H1 (cell line): ENCODE measurements around the gene ANO9. TPM values are rescaled to one million over a fixed set of nuclear protein-coding genes. Genes with fewer than 3 reads are reported as not detected.

Source experiments
- ASH2L ChIP-seq: fragments of 200-600, 300-600 bp; sonication (generic); IDR thresholded peaks from one replicate; pipeline ENCODE4 v1.7.1; 2017; ENCODE audit warnings: low read length
- ATF2 ChIP-seq: IDR thresholded peaks from 2 replicates; pipeline ENCODE4 v1.6.1; 2012; ENCODE audit warnings: low read length, inconsistent platforms
- BACH1 ChIP-seq: IDR thresholded peaks from 2 replicates; pipeline ENCODE4 v1.6.1; 2012; ENCODE audit warnings: low read length, improper control_type of control experiment
- BRCA1 ChIP-seq: IDR thresholded peaks from 2 replicates; pipeline ENCODE4 v1.6.1; 2012; ENCODE audit warnings: low read depth, low read length, improper control_type of control experiment
- CBX5 ChIP-seq: fragments of 300-800, 300-1000 bp; sonication (generic); IDR thresholded peaks from 2 replicates; pipeline ENCODE4 v1.7.1; 2016; ENCODE audit warnings: antibody characterized with exemption, low read length, low read depth
- CHD1 ChIP-seq: IDR thresholded peaks from 2 replicates; pipeline ENCODE4 v1.6.1; 2012; ENCODE audit warnings: low read depth, low read length, improper control_type of control experiment
- CHD2 ChIP-seq: IDR thresholded peaks from 2 replicates; pipeline ENCODE4 v1.6.1; 2012; ENCODE audit warnings: low read length, improper control_type of control experiment
- CREB1 ChIP-seq: IDR thresholded peaks from 2 replicates; pipeline ENCODE4 v1.6.1; 2012; ENCODE audit warnings: inconsistent platforms
- EP300 ChIP-seq, 2 experiments: IDR thresholded peaks; 1 replicate in 1 of 2; 2 replicates in 1 of 2; pipeline ENCODE4 v1.6.1; 2011 to 2012; ENCODE audit warnings: low read depth in 2 of 2, low read length in 2 of 2, mild to moderate bottlenecking in 2 of 2, borderline replicate concordance in 1 of 2, inconsistent platforms in 1 of 2, moderate library complexity in 1 of 2
- GABPA ChIP-seq: IDR thresholded peaks from 2 replicates; pipeline ENCODE4 v1.6.1; 2011; ENCODE audit warnings: mild to moderate bottlenecking, low read length, moderate library complexity, borderline replicate concordance; ENCODE audit not compliant: insufficient read depth
- JUND ChIP-seq: IDR thresholded peaks from 2 replicates; pipeline ENCODE4 v1.6.1; 2011; ENCODE audit warnings: mild to moderate bottlenecking, improper control_type of control experiment, low read length
- KDM1A ChIP-seq: fragments of 200-600, 300-600 bp; sonication (generic); IDR thresholded peaks from 2 replicates; pipeline ENCODE4 v1.7.1; 2016; ENCODE audit warnings: mild to moderate bottlenecking, low read length, borderline replicate concordance
- KDM5A ChIP-seq: fragments of 200-600 bp; IDR thresholded peaks from 2 replicates; pipeline ENCODE4 v1.7.1; 2012; ENCODE audit warnings: mild to moderate bottlenecking, low read length, inconsistent platforms, mixed read lengths
- RAD21 ChIP-seq, 2 experiments: IDR thresholded peaks in 1 of 2; conservative IDR thresholded peaks in 1 of 2; 2 replicates each; pipeline ENCODE4 v1.6.1; 2011; ENCODE audit warnings: low read depth in 2 of 2, low read length in 2 of 2, improper control_type of control experiment in 1 of 2, inconsistent platforms in 1 of 2, mild to moderate bottlenecking in 1 of 2, moderate library complexity in 1 of 2
- RBBP5 ChIP-seq: IDR thresholded peaks from 2 replicates; pipeline ENCODE4 v1.7.1; 2012; ENCODE audit warnings: low read depth, mild to moderate bottlenecking, inconsistent platforms, low read length, moderate library complexity, borderline replicate concordance
- RFX5 ChIP-seq: IDR thresholded peaks from 2 replicates; pipeline ENCODE4 v1.6.1; 2011; ENCODE audit warnings: low read depth, low read length, improper control_type of control experiment, borderline replicate concordance
- RNF2 ChIP-seq: fragments of 200-900, 300-1000 bp; sonication (generic); IDR thresholded peaks from 2 replicates; pipeline ENCODE4 v1.7.1; 2016; ENCODE audit warnings: borderline replicate concordance, low read depth, mild to moderate bottlenecking, antibody characterized with exemption, low read length; ENCODE audit not compliant: poor library complexity, severe bottlenecking; ENCODE audit errors: missing control alignments
- SIRT6 ChIP-seq: IDR thresholded peaks from one replicate; pipeline ENCODE4 v1.7.1; 2012; ENCODE audit warnings: low read length, inconsistent platforms
- SP2 ChIP-seq: IDR thresholded peaks from 2 replicates; pipeline ENCODE4 v1.6.1; 2012; ENCODE audit warnings: mild to moderate bottlenecking, low read length, inconsistent platforms
- SRF ChIP-seq: IDR thresholded peaks from 2 replicates; pipeline ENCODE4 v1.6.1; 2011; ENCODE audit warnings: mild to moderate bottlenecking, low read depth, low read length, moderate library complexity
- USF2 ChIP-seq: IDR thresholded peaks from 2 replicates; pipeline ENCODE4 v1.6.1; 2011; ENCODE audit warnings: low read length, improper control_type of control experiment
- polyA plus RNA-seq, 7 experiments: library from polyadenylated mRNA; depleted of rRNA in 3 of 7; stranded (reverse) in 5 of 7; unstranded in 2 of 7; fragments of >200 nt in 5 of 7; fragments of 200-250 nt in 2 of 7; gene quantifications; 1 replicate in 5 of 7; 2 replicates in 1 of 7; 4 replicates in 1 of 7; pipeline versions ENCODE4 v1.2.1 to v1.2.3, GENCODE V29; 2011 to 2013; ENCODE audit warnings: missing spikeins in 2 of 7, mixed read lengths in 2 of 7
- total RNA-seq: library from RNA; stranded (reverse); fragmentation: NEBNext Ultra II Directional; extraction: Animal tissue kit (Norgen Biotek cat#: 25700); gene quantifications from 2 replicates; pipeline ENCODE4 v1.2.1, GENCODE V29; 2021

The ANO9 gene
- total and polyA plus RNA-seq, 2 of the 8 experiments (the other 6 are each of a cell fraction or from before 2014, with no cell fraction given): 20.0 to 20.7 TPM

- TF ChIP-seq KDM5A: no peak
- no peak for TF ChIP-seq KDM1A
- no peak for TF ChIP-seq CHD1
- TF ChIP-seq SRF: no peak
- peak in 1 of 2 experiments; percentile 47; a peak in 2 of 4 replicates for TF ChIP-seq RAD21 (IDR thresholded peaks at IDR 0.05 in 1 of 2, conservative IDR thresholded peaks at IDR 0.05 in 1 of 2; ENCODE audit: low read depth in 2 of 2, low read length in 2 of 2)
- TF ChIP-seq ATF2: no peak
- TF ChIP-seq EP300 (IDR thresholded peaks at IDR 0.05; ENCODE audit: borderline replicate concordance in 1 of 2, low read depth in 2 of 2, low read length in 2 of 2): no peak
- no peak for TF ChIP-seq RBBP5
- TF ChIP-seq ASH2L: peak; percentile 32
- TF ChIP-seq BRCA1: no peak
- no peak for TF ChIP-seq JUND
- no peak for TF ChIP-seq CREB1
- TF ChIP-seq SP2: no peak
- no peak for TF ChIP-seq CBX5
- TF ChIP-seq CHD2: no peak
- peak; percentile 34; the same call in 1 of the 2 replicates for TF ChIP-seq GABPA
- no peak for TF ChIP-seq BACH1
- TF ChIP-seq RNF2: no peak
- no peak for TF ChIP-seq USF2
- no peak for TF ChIP-seq SIRT6
- TF ChIP-seq RFX5: no peak
Measured at GRCh38 chr11:406796-407650, 34.8 kb downstream of the ANO9 start (continued).
